Astrocyte of the spinal cord (primary cell): Measurements from ENCODE around the gene MAPK13.

Experiments used
- DNase-seq: peaks from one replicate; pipeline ENCODE4 v3.0.0; 2011; ENCODE audit warnings: low read depth, low spot score
- H3K4me3 ChIP-seq: 2 replicates; pipeline ENCODE4 v1.5.1; 2011; ENCODE audit warnings: low read depth, mild to moderate bottlenecking, low read length, moderate library complexity
- in situ Hi-C: cut with HindIII; loops from 2 replicates; pipeline ENCODE4 v1.10.0; 2017; ENCODE audit warnings: low sequenced_read_pairs
- TF ChIP-seq, protein P1 (sequence below): IDR thresholded peaks from 2 replicates; pipeline ENCODE4 v1.5.1; 2012; ENCODE audit warnings: low read depth, mild to moderate bottlenecking, low read length, inconsistent platforms

The MAPK13 gene

DNA sequence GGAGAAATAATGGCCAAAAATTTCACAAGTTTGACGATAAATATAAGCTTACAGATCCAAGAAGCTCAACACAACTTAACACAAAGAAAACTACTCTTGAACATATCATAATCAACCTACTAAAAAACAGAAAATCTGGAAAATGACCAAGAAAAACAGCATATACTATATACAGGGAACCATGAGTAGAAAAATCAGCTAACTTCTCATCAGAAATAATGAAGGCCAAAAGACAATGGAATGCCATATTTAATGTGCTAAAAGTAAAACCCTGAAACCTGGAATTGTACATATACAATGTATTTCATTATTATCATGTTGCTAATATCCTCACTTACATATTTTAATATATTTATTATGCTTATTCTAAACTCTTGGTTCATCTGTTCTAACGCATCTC, 25.3 kb downstream of the MAPK13 start:
- H3K4me3 ChIP-seq = no peak overlapping the region
- in situ Hi-C loops = no loop called here
- TF ChIP-seq, protein P1, sequence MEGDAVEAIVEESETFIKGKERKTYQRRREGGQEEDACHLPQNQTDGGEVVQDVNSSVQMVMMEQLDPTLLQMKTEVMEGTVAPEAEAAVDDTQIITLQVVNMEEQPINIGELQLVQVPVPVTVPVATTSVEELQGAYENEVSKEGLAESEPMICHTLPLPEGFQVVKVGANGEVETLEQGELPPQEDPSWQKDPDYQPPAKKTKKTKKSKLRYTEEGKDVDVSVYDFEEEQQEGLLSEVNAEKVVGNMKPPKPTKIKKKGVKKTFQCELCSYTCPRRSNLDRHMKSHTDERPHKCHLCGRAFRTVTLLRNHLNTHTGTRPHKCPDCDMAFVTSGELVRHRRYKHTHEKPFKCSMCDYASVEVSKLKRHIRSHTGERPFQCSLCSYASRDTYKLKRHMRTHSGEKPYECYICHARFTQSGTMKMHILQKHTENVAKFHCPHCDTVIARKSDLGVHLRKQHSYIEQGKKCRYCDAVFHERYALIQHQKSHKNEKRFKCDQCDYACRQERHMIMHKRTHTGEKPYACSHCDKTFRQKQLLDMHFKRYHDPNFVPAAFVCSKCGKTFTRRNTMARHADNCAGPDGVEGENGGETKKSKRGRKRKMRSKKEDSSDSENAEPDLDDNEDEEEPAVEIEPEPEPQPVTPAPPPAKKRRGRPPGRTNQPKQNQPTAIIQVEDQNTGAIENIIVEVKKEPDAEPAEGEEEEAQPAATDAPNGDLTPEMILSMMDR = no peak
- no peak for DNase-seq

- DNase-seq = peak; percentile 26
- TF ChIP-seq, protein P1 = no peak
- no peak overlapping the region for H3K4me3 ChIP-seq
- in situ Hi-C loops = no loop called here
These were observed 29.9 kb downstream of the MAPK13 start for GRCh38 chr6:36160147-36160760.

- no peak overlapping the region for H3K4me3 ChIP-seq
- TF ChIP-seq, protein P1 = no peak
- in situ Hi-C loops = no loop called here
- DNase-seq = no peak
These were observed 39.0 kb downstream of the MAPK13 start for GRCh38 chr6:36169023-36170007.

GRCh38 chr6:36170704-36171103, 40.4 kb downstream of the MAPK13 start:
- H3K4me3 ChIP-seq = no peak overlapping the region
- in situ Hi-C loops = no loop called here
- TF ChIP-seq, protein P1 = no peak
- DNase-seq = no peak

GRCh38 chr6:36171573-36171972, 41.3 kb downstream of the MAPK13 start:
- no peak for DNase-seq
- TF ChIP-seq, protein P1 = no peak
- no peak overlapping the region for H3K4me3 ChIP-seq
- in situ Hi-C loops = no loop called here

DNA sequence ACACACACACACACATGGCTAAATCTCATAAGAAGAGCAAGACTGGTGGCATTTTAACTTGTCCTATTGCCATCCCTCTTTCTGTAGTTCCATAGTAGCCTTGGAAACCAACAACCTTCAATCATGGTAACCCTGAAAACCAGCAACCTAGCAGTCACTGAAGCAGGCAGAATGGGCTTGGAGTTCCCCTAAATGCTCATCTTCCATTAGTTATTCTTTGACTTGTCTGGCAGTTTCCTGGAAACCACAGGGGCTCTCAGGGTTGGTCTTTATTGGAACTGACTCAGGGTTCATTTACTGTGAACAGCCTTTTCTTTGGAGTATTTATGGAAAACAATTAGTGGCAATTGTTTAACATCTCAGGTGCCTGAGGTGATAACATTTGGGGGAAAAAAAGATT, 46.9 kb downstream of the MAPK13 start:
- DNase-seq = no peak

More for the DNA sequence above, 46.9 kb downstream of the MAPK13 start:
- H3K4me3 ChIP-seq = no peak overlapping the region
- TF ChIP-seq, protein P1 = no peak
- in situ Hi-C loops = no loop called here
